Middle frontal gyrus (tissue), 1 donor: ENCODE results near the gene CRYL1.

Experiments used
- DNase-seq: peaks from one replicate; pipeline ENCODE4 v3.0.0-alpha.2; 2015; ENCODE audit warnings: low spot score; ENCODE audit errors: extremely low spot score

Gene CRYL1

GRCh38 chr13:20528452-20528851 is 2.8 kb upstream of the CRYL1 start:
- no peak for DNase-seq

GRCh38 chr13:20526664-20527063 is 1.0 kb upstream of the CRYL1 start:
- DNase-seq = no peak

GRCh38 chr13:20525144-20525600 is 485 bp downstream of the CRYL1 start:
- no peak for DNase-seq

GRCh38 chr13:20521364-20522115 is 4.1 kb downstream of the CRYL1 start:
- no peak for DNase-seq

GRCh38 chr13:20519875-20520274 is 5.8 kb downstream of the CRYL1 start:
- DNase-seq = no peak

- no peak for DNase-seq
Observed at GRCh38 chr13:20518660-20519100, 7.0 kb downstream of the CRYL1 start.

GRCh38 chr13:20514866-20515265 is 10.8 kb downstream of the CRYL1 start:
- DNase-seq = no peak

- DNase-seq = no peak
Observed at GRCh38 chr13:20513466-20513995, 12.1 kb downstream of the CRYL1 start.

GRCh38 chr13:20512042-20512683 is 13.5 kb downstream of the CRYL1 start:
- no peak for DNase-seq

- DNase-seq = no peak
Observed at GRCh38 chr13:20506696-20507095, 19.0 kb downstream of the CRYL1 start.

- no peak for DNase-seq
Observed at GRCh38 chr13:20505405-20506366, 20.0 kb downstream of the CRYL1 start.

GRCh38 chr13:20503088-20504083 is 22.3 kb downstream of the CRYL1 start:
- no peak for DNase-seq

- DNase-seq = no peak
Observed at GRCh38 chr13:20501592-20501991, 24.1 kb downstream of the CRYL1 start.

GRCh38 chr13:20501120-20501519 is 24.5 kb downstream of the CRYL1 start:
- DNase-seq = no peak

- DNase-seq = no peak
Observed at GRCh38 chr13:20499986-20500385, 25.7 kb downstream of the CRYL1 start.

- DNase-seq = no peak
Observed at GRCh38 chr13:20498659-20499058, 27.0 kb downstream of the CRYL1 start.

GRCh38 chr13:20498129-20498528 is 27.5 kb downstream of the CRYL1 start:
- no peak for DNase-seq

GRCh38 chr13:20497006-20497775 is 28.5 kb downstream of the CRYL1 start:
- DNase-seq = no peak
